ENCODE measurements around the gene RNMT.

The RNMT gene

DNA sequence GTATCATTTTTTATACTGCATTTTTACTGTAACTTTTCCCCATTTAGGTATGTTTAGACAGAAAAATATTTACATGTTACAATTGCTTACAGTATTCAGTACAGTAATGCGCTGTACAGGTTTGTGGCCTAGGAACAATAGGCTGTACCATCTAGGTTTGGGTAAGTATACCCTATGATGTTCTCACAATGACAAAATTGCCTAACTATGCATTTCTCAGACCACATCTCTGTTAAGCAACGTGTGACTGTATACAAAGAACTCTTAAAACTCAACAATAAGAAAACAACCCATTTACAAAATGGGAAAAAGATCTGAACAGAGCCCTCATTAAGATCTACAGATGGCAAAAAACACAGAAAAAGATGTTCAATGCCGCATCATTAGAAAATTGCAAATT lies 29.5 kb upstream of the RNMT start:
- no peaks in the 10 kb centered on the region for H3K36me3 ChIP-seq (ENCODE audit: insufficient read depth, insufficient read length, low read length)
- no peaks in the 10 kb centered on the region for H3K27me3 ChIP-seq (ENCODE audit: insufficient read depth, insufficient read length)
- DNase-seq (ENCODE audit: low read depth, low spot score): no peak
- H3K4me1 ChIP-seq (ENCODE audit: insufficient read depth, insufficient read length): no peaks in the 10 kb centered on the region
- peaks cover 14% of the 10 kb centered on the region for H3K9me3 ChIP-seq (ENCODE audit: insufficient read depth, low read length)
- TF ChIP-seq SUZ12 (IDR thresholded peaks at IDR 0.05; ENCODE audit: extremely low read depth, insufficient read depth, insufficient read length) (no peak), ZNF274 (IDR thresholded peaks at IDR 0.05; ENCODE audit: low read depth, low read length) (no peak), YY1 (IDR thresholded peaks at IDR 0.05; ENCODE audit: insufficient read depth, insufficient read length) (no peak)
- no peak overlapping the region for H3K4me3 ChIP-seq (ENCODE audit: insufficient read length, low read depth)
- no peak overlapping the region for H3K9ac ChIP-seq (ENCODE audit: insufficient read length, low read depth)

DNA sequence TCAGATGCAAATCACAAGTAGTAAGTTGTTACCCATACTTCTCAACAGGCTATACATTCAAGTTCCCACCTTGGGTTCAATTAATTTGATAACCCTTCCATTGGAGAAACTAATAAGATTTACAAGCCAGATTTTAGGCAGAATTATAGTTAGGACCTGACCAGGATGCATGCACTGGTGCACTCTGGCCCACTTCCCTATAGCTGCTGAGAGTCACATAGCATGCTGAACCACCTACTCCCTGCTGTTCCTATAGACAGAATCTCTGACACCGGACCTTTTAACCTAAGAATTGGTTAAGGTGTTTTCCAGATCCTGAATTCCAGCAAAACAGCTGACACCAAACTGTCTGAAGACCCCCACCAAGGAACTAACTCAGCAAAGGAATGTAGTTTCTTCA lies 26.3 kb upstream of the RNMT start:
- Histone ChIP-seq H3K9me3 (ENCODE audit: insufficient read depth, low read length) (peaks cover 46% of the 10 kb centered on the region), H3K36me3 (ENCODE audit: insufficient read depth, insufficient read length, low read length) (no peaks in the 10 kb centered on the region), H3K27me3 (ENCODE audit: insufficient read depth, insufficient read length) (no peaks in the 10 kb centered on the region), H3K4me3 (ENCODE audit: insufficient read length, low read depth) (no peak overlapping the region), H3K4me1 (ENCODE audit: insufficient read depth, insufficient read length) (no peaks in the 10 kb centered on the region), H3K9ac (ENCODE audit: insufficient read length, low read depth) (no peak overlapping the region)
- DNase-seq (ENCODE audit: low read depth, low spot score): no peak
- TF ChIP-seq YY1 (IDR thresholded peaks at IDR 0.05; ENCODE audit: insufficient read depth, insufficient read length) (no peak), ZNF274 (IDR thresholded peaks at IDR 0.05; ENCODE audit: low read depth, low read length) (no peak), SUZ12 (IDR thresholded peaks at IDR 0.05; ENCODE audit: extremely low read depth, insufficient read depth, insufficient read length) (no peak)

DNA sequence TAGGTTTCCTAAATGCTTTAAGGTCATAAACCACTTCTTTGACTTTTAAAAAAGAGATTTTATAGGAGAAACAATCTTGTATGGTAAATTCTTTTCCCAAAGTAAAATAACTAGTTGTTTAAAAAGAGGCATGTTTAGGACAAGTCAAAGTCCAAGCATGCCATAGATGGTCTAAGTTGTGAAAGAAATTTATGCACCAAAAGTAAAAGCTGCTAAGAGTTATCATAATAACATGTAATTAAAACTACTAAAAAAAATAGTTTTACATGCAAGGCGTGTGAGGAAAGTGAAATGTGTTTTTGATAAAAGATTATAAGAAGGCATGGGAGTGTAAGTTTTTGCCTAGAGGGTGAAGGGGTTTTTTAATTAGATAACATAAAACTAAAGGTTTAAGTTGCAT lies 22.6 kb upstream of the RNMT start:
- no peaks in the 10 kb centered on the region for H3K4me1 ChIP-seq (ENCODE audit: insufficient read depth, insufficient read length)
- no peaks in the 10 kb centered on the region for H3K27me3 ChIP-seq (ENCODE audit: insufficient read depth, insufficient read length)
- TF ChIP-seq YY1 (IDR thresholded peaks at IDR 0.05; ENCODE audit: insufficient read depth, insufficient read length) (no peak), ZNF274 (IDR thresholded peaks at IDR 0.05; ENCODE audit: low read depth, low read length) (no peak), SUZ12 (IDR thresholded peaks at IDR 0.05; ENCODE audit: extremely low read depth, insufficient read depth, insufficient read length) (no peak)
- no peaks in the 10 kb centered on the region for H3K36me3 ChIP-seq (ENCODE audit: insufficient read depth, insufficient read length, low read length)
- peaks cover 68% of the 10 kb centered on the region for H3K9me3 ChIP-seq (ENCODE audit: insufficient read depth, low read length)
- DNase-seq (ENCODE audit: low read depth, low spot score): no peak
- no peak overlapping the region for H3K9ac ChIP-seq (ENCODE audit: insufficient read length, low read depth)
- H3K4me3 ChIP-seq (ENCODE audit: insufficient read length, low read depth): no peak overlapping the region

DNA sequence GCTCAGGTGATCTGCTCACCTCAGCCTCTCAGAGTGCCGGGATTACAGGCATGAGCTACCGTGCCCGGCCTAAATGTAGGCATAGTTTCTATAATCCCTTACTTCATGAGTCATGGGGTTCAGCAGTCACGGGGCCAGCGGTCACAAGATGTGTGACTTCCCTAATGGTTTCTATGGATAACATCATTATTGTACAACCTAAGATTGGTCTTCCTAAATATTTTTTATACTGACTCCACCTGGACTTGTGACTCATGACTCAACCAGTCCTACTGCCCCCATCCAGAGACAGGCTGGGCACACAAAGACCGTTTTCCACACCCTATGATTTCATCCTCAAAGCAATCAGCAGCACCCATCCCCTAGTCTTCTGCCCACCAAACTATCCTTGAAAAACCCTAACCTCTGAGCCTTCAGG lies 16.1 kb upstream of the RNMT start:
- H3K27me3 ChIP-seq (ENCODE audit: insufficient read depth, insufficient read length): no peaks in the 10 kb centered on the region
- peaks cover 21% of the 10 kb centered on the region; the same call in 1 of the 2 replicates for H3K9me3 ChIP-seq (ENCODE audit: insufficient read depth, low read length)
- no peak overlapping the region for H3K4me3 ChIP-seq (ENCODE audit: insufficient read length, low read depth)
- H3K4me1 ChIP-seq (ENCODE audit: insufficient read depth, insufficient read length): no peaks in the 10 kb centered on the region
- H3K36me3 ChIP-seq (ENCODE audit: insufficient read depth, insufficient read length, low read length): no peaks in the 10 kb centered on the region
- no peak overlapping the region for H3K9ac ChIP-seq (ENCODE audit: insufficient read length, low read depth)
- DNase-seq (ENCODE audit: low read depth, low spot score): no peak
- TF ChIP-seq SUZ12 (IDR thresholded peaks at IDR 0.05; ENCODE audit: extremely low read depth, insufficient read depth, insufficient read length): no peak
- TF ChIP-seq ZNF274 (IDR thresholded peaks at IDR 0.05; ENCODE audit: low read depth, low read length): no peak
- no peak for TF ChIP-seq YY1 (IDR thresholded peaks at IDR 0.05; ENCODE audit: insufficient read depth, insufficient read length)

DNA sequence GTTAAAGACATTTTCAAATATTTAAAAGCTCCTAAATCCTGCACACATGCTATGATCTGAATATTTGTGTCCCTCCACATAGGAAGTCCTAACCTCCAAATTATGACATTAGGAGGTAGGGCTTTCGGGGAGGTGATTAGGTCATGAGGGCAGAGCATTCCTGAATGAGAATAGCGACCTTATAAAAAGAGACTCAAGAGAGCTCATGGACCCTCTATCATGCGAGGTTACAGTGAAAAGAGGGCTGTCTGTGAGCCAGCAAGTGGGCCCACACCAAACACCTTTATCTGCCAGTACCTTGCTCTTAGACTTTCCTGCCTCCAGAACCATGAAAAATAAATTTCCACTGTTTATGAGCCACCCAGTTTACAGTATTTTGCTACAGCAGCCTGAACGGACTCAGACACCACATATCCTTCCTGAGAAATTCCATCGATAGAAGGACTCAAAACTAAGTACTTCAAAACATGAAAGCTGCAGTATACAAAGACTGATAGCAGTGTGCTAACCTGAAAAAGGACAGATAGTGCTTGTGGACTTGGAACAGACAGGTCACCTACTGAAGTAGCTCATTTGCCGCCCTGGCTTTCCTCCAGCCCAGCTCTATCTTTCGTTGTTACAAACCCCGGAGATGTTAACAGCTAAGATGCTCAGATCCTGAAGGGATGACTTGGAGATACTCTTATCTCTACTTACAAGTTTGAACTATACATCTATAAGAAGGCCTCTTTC lies 13.9 kb upstream of the RNMT start:
- no peaks in the 10 kb centered on the region for H3K36me3 ChIP-seq (ENCODE audit: insufficient read depth, insufficient read length, low read length)
- H3K9ac ChIP-seq (ENCODE audit: insufficient read length, low read depth): no peak overlapping the region
- no peaks in the 10 kb centered on the region for H3K27me3 ChIP-seq (ENCODE audit: insufficient read depth, insufficient read length)
- peaks cover 6% of the 10 kb centered on the region; the same call in 1 of the 2 replicates for H3K9me3 ChIP-seq (ENCODE audit: insufficient read depth, low read length)
- no peaks in the 10 kb centered on the region for H3K4me1 ChIP-seq (ENCODE audit: insufficient read depth, insufficient read length)
- H3K4me3 ChIP-seq (ENCODE audit: insufficient read length, low read depth): no peak overlapping the region
- DNase-seq (ENCODE audit: low read depth, low spot score): no peak
- TF ChIP-seq YY1 (IDR thresholded peaks at IDR 0.05; ENCODE audit: insufficient read depth, insufficient read length) (no peak), ZNF274 (IDR thresholded peaks at IDR 0.05; ENCODE audit: low read depth, low read length) (no peak), SUZ12 (IDR thresholded peaks at IDR 0.05; ENCODE audit: extremely low read depth, insufficient read depth, insufficient read length) (no peak)

DNA sequence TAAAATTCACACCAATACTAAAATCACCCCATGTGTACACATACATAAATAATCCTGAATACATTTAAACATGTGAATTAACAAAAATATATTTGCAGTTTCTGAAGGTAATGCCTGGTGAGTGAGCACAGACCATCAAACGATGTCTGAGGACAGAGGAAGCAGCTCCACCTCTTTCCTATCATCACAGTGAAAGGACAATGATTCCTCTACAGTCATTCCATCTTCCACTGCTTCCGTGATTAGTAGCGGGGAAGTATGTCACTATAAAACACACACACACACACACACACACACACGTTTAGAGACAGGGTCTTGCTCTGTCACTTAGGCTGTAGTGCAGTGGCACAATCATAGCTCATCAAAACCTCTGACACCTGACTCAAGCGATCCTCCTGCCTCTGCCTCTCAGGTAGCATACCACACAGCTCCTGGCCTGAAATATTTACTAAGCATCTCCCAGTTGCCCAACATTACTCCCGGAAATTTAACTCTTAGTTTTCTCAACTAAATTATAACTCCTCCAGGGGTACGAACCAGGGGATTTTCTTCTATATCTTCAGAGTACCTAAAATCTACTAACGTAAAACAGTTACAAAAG lies 12.9 kb upstream of the RNMT start:
- Histone ChIP-seq H3K9me3 (ENCODE audit: insufficient read depth, low read length) (peaks cover 5% of the 10 kb centered on the region; the same call in 1 of the 2 replicates), H3K9ac (ENCODE audit: insufficient read length, low read depth) (no peak overlapping the region), H3K36me3 (ENCODE audit: insufficient read depth, insufficient read length, low read length) (no peaks in the 10 kb centered on the region), H3K27me3 (ENCODE audit: insufficient read depth, insufficient read length) (no peaks in the 10 kb centered on the region), H3K4me3 (ENCODE audit: insufficient read length, low read depth) (no peak overlapping the region), H3K4me1 (ENCODE audit: insufficient read depth, insufficient read length) (no peaks in the 10 kb centered on the region)
- no peak for DNase-seq (ENCODE audit: low read depth, low spot score)
- no peak for TF ChIP-seq SUZ12 (IDR thresholded peaks at IDR 0.05; ENCODE audit: extremely low read depth, insufficient read depth, insufficient read length)
- TF ChIP-seq ZNF274 (IDR thresholded peaks at IDR 0.05; ENCODE audit: low read depth, low read length): no peak
- TF ChIP-seq YY1 (IDR thresholded peaks at IDR 0.05; ENCODE audit: insufficient read depth, insufficient read length): no peak

DNA sequence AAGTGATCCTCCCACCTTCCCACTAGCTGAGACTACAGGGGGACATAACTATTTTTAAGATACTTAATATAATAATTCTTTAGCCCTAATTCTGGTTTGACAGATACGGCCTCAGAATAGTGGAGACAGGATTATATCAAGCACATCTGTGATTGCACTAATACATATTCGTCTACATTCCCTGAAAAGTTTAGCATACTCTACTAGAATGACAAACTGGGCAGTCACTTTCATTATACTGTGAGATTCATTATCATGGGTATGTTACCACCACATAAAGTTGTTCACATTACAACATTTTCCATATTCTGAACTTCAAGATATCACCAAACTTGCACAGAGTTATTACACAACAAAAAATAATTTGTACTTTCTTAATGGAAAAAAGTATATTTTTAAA lies 11.1 kb upstream of the RNMT start:
- no peak overlapping the region for H3K9ac ChIP-seq (ENCODE audit: insufficient read length, low read depth)
- DNase-seq (ENCODE audit: low read depth, low spot score): no peak

More for the DNA sequence above, 11.1 kb upstream of the RNMT start:
- Histone ChIP-seq H3K4me1 (ENCODE audit: insufficient read depth, insufficient read length) (no peaks in the 10 kb centered on the region), H3K36me3 (ENCODE audit: insufficient read depth, insufficient read length, low read length) (no peaks in the 10 kb centered on the region), H3K9me3 (ENCODE audit: insufficient read depth, low read length) (no peaks in the 10 kb centered on the region), H3K27me3 (ENCODE audit: insufficient read depth, insufficient read length) (no peaks in the 10 kb centered on the region), H3K4me3 (ENCODE audit: insufficient read length, low read depth) (no peak overlapping the region)
- no peak for TF ChIP-seq SUZ12 (IDR thresholded peaks at IDR 0.05; ENCODE audit: extremely low read depth, insufficient read depth, insufficient read length)
- TF ChIP-seq ZNF274 (IDR thresholded peaks at IDR 0.05; ENCODE audit: low read depth, low read length): no peak
- no peak for TF ChIP-seq YY1 (IDR thresholded peaks at IDR 0.05; ENCODE audit: insufficient read depth, insufficient read length)

All from NT2/D1 (cell line).